OCI-M2 (cell line): ENCODE results near the gene AFAP1L2.

Source experiments
- DNase-seq: peaks from one replicate; lab custom pipeline; 2025; ENCODE audit not compliant: unreplicated experiment; lab: John Stamatoyannopoulos, UW

The AFAP1L2 gene

GRCh38 chr10:114295393-114295792 lies 108.9 kb downstream of the AFAP1L2 start:
- DNase-seq = no peak

- no peak for DNase-seq
Observed at GRCh38 chr10:114294549-114294948, 109.8 kb downstream of the AFAP1L2 start.

- no peak for DNase-seq
Observed at GRCh38 chr10:114293075-114293474, 111.2 kb downstream of the AFAP1L2 start.

- DNase-seq = no peak
Observed at GRCh38 chr10:114291516-114291915, 112.8 kb downstream of the AFAP1L2 start.

- no peak for DNase-seq
Observed at GRCh38 chr10:114291076-114291475, 113.2 kb downstream of the AFAP1L2 start.

GRCh38 chr10:114290038-114290437 lies 114.3 kb downstream of the AFAP1L2 start:
- DNase-seq = no peak

- DNase-seq = no peak
Observed at GRCh38 chr10:114289096-114289436, 115.2 kb downstream of the AFAP1L2 start.

- DNase-seq = no peak
Observed at GRCh38 chr10:114288424-114289095, 115.7 kb downstream of the AFAP1L2 start.

- no peak for DNase-seq
Observed at GRCh38 chr10:114286921-114287320, 117.4 kb downstream of the AFAP1L2 start.

- no peak for DNase-seq
Observed at GRCh38 chr10:114285961-114286441, 118.3 kb downstream of the AFAP1L2 start.

- no peak for DNase-seq
Observed at GRCh38 chr10:114284346-114285071, 119.8 kb downstream of the AFAP1L2 start.

- DNase-seq = no peak
Observed at GRCh38 chr10:114283535-114284234, 120.6 kb downstream of the AFAP1L2 start.

GRCh38 chr10:114283091-114283490 lies 121.2 kb downstream of the AFAP1L2 start:
- DNase-seq = no peak

GRCh38 chr10:114282526-114282925 lies 121.8 kb downstream of the AFAP1L2 start:
- no peak for DNase-seq

GRCh38 chr10:114281461-114281860 lies 122.8 kb downstream of the AFAP1L2 start:
- no peak for DNase-seq

- DNase-seq = no peak
Observed at GRCh38 chr10:114281006-114281405, 123.3 kb downstream of the AFAP1L2 start.

GRCh38 chr10:114279901-114280644 lies 124.2 kb downstream of the AFAP1L2 start:
- DNase-seq = no peak

- no peak for DNase-seq
Observed at GRCh38 chr10:114279289-114279688, 125.0 kb downstream of the AFAP1L2 start.

- no peak for DNase-seq
Observed at GRCh38 chr10:114278884-114279191, 125.5 kb downstream of the AFAP1L2 start.

- DNase-seq = no peak
Observed at GRCh38 chr10:114278140-114278883, 126.0 kb downstream of the AFAP1L2 start.

GRCh38 chr10:114276671-114277070 lies 127.6 kb downstream of the AFAP1L2 start:
- DNase-seq = no peak
